A549 (cell line): ENCODE measurements around the gene TMPRSS2.

ENCODE experiments used
- CEBPB ChIP-seq, 2 experiments: fragments of >200 bp in 1 of 2; sonication (Bioruptor Twin) in 1 of 2; formaldehyde crosslinking in 1 of 2; IDR thresholded peaks; 2 replicates each; pipeline ENCODE4 v1.6.1; 2012 to 2016
- CHD4 ChIP-seq: fragments of 200-600 bp; sonication (generic); IDR thresholded peaks from 2 replicates; pipeline ENCODE4 v1.6.1; 2016; ENCODE audit warnings: antibody characterized with exemption, mild to moderate bottlenecking, borderline replicate concordance
- FOSL2 ChIP-seq, 2 experiments: fragments of 450-650 bp in 1 of 2; fragments of >200 bp in 1 of 2; sonication (Bioruptor Twin) in 1 of 2; formaldehyde crosslinking; IDR thresholded peaks; 2 replicates each; pipeline versions ENCODE4 v1.5.0 to v1.6.1; 2016 to 2020; ENCODE audit warnings: mild to moderate bottlenecking in 1 of 2, moderate library complexity in 1 of 2
- HEYL ChIP-seq: fragments of 250-450 bp; sonication (Bioruptor Pico); IDR thresholded peaks from 2 replicates; pipeline ENCODE4 v1.8.0; 2021; ENCODE audit warnings: mild to moderate bottlenecking, moderate library complexity
- KDM5A ChIP-seq: fragments of 200-600 bp; sonication (generic); IDR thresholded peaks from 2 replicates; pipeline ENCODE4 v1.6.1; 2016; ENCODE audit warnings: antibody characterized with exemption, mild to moderate bottlenecking
- NR3C1 ChIP-seq: fragments of >200 bp; sonication (Bioruptor Twin); formaldehyde crosslinking; IDR thresholded peaks from 3 replicates; pipeline ENCODE4 v1.6.1; 2017
- POLR2A ChIP-seq: IDR thresholded peaks from 2 replicates; pipeline ENCODE4 v1.6.1; 2012; ENCODE audit warnings: mild to moderate bottlenecking, low read length
- POLR2AphosphoS2 ChIP-seq: conservative IDR thresholded peaks from 2 replicates; pipeline ENCODE4 v1.6.1; 2012; ENCODE audit warnings: low read length, improper control_type of control experiment, inconsistent platforms
- RFX5 ChIP-seq: fragments of 450-650 bp; IDR thresholded peaks from 2 replicates; pipeline ENCODE4 v1.7.1; 2014; ENCODE audit warnings: antibody characterized with exemption, mild to moderate bottlenecking, moderate library complexity
- ZSCAN20 ChIP-seq: fragments of 250-450 bp; sonication (Bioruptor Pico); IDR thresholded peaks from 2 replicates; pipeline ENCODE4 v1.8.0; 2022; ENCODE audit warnings: mild to moderate bottlenecking, moderate library complexity
- TF ChIP-seq, protein P1 (sequence below): fragments of >200 bp; sonication (Bioruptor Twin); formaldehyde crosslinking; IDR thresholded peaks from 3 replicates; pipeline ENCODE4 v1.5.1; 2016
- TF ChIP-seq, protein P2 (sequence below): IDR thresholded peaks from 2 replicates; pipeline ENCODE4 v1.6.1; 2012
- TF ChIP-seq, protein P3 (sequence below): fragments of 200-600 bp; sonication (generic); IDR thresholded peaks from 2 replicates; pipeline ENCODE4 v1.6.1; 2016; ENCODE audit warnings: antibody characterized with exemption, mild to moderate bottlenecking, moderate library complexity
- TF ChIP-seq, protein P4 (sequence below): IDR thresholded peaks from 2 replicates; pipeline ENCODE4 v1.6.1; 2012

DNA sequence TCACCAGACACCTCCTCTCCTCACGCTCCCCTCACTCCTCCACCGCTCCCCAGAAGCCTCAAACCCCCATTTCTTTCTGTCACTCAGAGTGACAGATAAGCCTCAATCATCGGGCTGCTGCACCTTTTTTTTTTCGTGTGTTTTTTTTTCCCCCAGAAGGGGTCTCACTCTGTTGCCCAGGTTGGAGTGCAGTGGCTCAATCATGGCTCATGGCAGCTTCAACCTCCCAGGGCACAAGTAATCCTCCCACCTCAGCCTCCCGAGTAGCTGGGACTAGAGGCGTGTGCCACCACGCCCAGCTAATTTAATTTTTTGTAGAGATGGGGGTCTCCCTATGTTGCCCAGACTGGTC lies 1.2 kb upstream of the TMPRSS2 start:
- TF ChIP-seq, protein P1, sequence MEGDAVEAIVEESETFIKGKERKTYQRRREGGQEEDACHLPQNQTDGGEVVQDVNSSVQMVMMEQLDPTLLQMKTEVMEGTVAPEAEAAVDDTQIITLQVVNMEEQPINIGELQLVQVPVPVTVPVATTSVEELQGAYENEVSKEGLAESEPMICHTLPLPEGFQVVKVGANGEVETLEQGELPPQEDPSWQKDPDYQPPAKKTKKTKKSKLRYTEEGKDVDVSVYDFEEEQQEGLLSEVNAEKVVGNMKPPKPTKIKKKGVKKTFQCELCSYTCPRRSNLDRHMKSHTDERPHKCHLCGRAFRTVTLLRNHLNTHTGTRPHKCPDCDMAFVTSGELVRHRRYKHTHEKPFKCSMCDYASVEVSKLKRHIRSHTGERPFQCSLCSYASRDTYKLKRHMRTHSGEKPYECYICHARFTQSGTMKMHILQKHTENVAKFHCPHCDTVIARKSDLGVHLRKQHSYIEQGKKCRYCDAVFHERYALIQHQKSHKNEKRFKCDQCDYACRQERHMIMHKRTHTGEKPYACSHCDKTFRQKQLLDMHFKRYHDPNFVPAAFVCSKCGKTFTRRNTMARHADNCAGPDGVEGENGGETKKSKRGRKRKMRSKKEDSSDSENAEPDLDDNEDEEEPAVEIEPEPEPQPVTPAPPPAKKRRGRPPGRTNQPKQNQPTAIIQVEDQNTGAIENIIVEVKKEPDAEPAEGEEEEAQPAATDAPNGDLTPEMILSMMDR = no peak
- TF ChIP-seq CHD4 (no peak), POLR2AphosphoS2 (no peak), POLR2A (no peak), ZSCAN20 (CRISPR knock-in tag) (no peak), CEBPB (IDR thresholded peaks at IDR 0.05) (no peak), FOSL2 (IDR thresholded peaks at IDR 0.05) (no peak), FOSL2 (CRISPR knock-in tag; IDR thresholded peaks at IDR 0.05) (no peak), NR3C1 (no peak), KDM5A (no peak), HEYL (CRISPR knock-in tag) (no peak), RFX5 (no peak)
- TF ChIP-seq, protein P2, sequence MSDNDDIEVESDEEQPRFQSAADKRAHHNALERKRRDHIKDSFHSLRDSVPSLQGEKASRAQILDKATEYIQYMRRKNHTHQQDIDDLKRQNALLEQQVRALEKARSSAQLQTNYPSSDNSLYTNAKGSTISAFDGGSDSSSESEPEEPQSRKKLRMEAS = no peak
- TF ChIP-seq, protein P3, sequence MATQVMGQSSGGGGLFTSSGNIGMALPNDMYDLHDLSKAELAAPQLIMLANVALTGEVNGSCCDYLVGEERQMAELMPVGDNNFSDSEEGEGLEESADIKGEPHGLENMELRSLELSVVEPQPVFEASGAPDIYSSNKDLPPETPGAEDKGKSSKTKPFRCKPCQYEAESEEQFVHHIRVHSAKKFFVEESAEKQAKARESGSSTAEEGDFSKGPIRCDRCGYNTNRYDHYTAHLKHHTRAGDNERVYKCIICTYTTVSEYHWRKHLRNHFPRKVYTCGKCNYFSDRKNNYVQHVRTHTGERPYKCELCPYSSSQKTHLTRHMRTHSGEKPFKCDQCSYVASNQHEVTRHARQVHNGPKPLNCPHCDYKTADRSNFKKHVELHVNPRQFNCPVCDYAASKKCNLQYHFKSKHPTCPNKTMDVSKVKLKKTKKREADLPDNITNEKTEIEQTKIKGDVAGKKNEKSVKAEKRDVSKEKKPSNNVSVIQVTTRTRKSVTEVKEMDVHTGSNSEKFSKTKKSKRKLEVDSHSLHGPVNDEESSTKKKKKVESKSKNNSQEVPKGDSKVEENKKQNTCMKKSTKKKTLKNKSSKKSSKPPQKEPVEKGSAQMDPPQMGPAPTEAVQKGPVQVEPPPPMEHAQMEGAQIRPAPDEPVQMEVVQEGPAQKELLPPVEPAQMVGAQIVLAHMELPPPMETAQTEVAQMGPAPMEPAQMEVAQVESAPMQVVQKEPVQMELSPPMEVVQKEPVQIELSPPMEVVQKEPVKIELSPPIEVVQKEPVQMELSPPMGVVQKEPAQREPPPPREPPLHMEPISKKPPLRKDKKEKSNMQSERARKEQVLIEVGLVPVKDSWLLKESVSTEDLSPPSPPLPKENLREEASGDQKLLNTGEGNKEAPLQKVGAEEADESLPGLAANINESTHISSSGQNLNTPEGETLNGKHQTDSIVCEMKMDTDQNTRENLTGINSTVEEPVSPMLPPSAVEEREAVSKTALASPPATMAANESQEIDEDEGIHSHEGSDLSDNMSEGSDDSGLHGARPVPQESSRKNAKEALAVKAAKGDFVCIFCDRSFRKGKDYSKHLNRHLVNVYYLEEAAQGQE = no peak
- TF ChIP-seq, protein P4, sequence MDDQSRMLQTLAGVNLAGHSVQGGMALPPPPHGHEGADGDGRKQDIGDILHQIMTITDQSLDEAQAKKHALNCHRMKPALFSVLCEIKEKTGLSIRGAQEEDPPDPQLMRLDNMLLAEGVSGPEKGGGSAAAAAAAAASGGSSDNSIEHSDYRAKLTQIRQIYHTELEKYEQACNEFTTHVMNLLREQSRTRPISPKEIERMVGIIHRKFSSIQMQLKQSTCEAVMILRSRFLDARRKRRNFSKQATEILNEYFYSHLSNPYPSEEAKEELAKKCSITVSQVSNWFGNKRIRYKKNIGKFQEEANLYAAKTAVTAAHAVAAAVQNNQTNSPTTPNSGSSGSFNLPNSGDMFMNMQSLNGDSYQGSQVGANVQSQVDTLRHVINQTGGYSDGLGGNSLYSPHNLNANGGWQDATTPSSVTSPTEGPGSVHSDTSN = no peak
